ENCODE measurements around the gene RHOT2.
"Not testable (repeated sequence)": the region's sequence is repeated elsewhere in the genome, so short reads cannot be mapped to it uniquely, and the experiment has no call there.

Gene RHOT2

GRCh38 chr16:695355-696089 is 27.6 kb downstream of the RHOT2 start:
- no peak for DNase-seq (ENCODE audit: low read depth, low spot score)

- DNase-seq (ENCODE audit: low read depth, low spot score): no peak
Observed at GRCh38 chr16:698911-699671, 31.2 kb downstream of the RHOT2 start.

- DNase-seq (ENCODE audit: low read depth, low spot score): no peak
Observed at GRCh38 chr16:700684-701584, 33.0 kb downstream of the RHOT2 start.

GRCh38 chr16:702341-702740 is 34.4 kb downstream of the RHOT2 start:
- DNase-seq (ENCODE audit: low read depth, low spot score): no peak

GRCh38 chr16:703406-703805 is 35.5 kb downstream of the RHOT2 start:
- no peak for DNase-seq (ENCODE audit: low read depth, low spot score)

GRCh38 chr16:704047-704446 is 36.1 kb downstream of the RHOT2 start:
- DNase-seq (ENCODE audit: low read depth, low spot score): no peak

- DNase-seq (ENCODE audit: low read depth, low spot score): no peak
Observed at GRCh38 chr16:704552-705380, 36.8 kb downstream of the RHOT2 start.

- no peak for DNase-seq (ENCODE audit: low read depth, low spot score)
Observed at GRCh38 chr16:705431-706188, 37.7 kb downstream of the RHOT2 start, which contains the start of gene FBXL16. TSS of gene FBXL16 (minus strand) at chr16:705801. CDS start at chr16:697405, 8,396 bp downstream.

GRCh38 chr16:706189-707061 is 38.5 kb downstream of the RHOT2 start:
- DNase-seq (ENCODE audit: low read depth, low spot score): no peak

- DNase-seq (ENCODE audit: low read depth, low spot score): no peak
Observed at GRCh38 chr16:707062-707538, 39.2 kb downstream of the RHOT2 start.

- no peak for DNase-seq (ENCODE audit: low read depth, low spot score)
Observed at GRCh38 chr16:708019-708418, 40.1 kb downstream of the RHOT2 start.

- no peak for DNase-seq (ENCODE audit: low read depth, low spot score)
Observed at GRCh38 chr16:708959-709358, 41.0 kb downstream of the RHOT2 start.

GRCh38 chr16:709566-710499 is 41.9 kb downstream of the RHOT2 start:
- no peak for DNase-seq (ENCODE audit: low read depth, low spot score)

GRCh38 chr16:710500-711075 is 42.7 kb downstream of the RHOT2 start:
- DNase-seq (ENCODE audit: low read depth, low spot score): no peak

- DNase-seq (ENCODE audit: low read depth, low spot score): no peak
Observed at GRCh38 chr16:711084-711483, 43.2 kb downstream of the RHOT2 start.

GRCh38 chr16:711548-712320 is 43.8 kb downstream of the RHOT2 start:
- DNase-seq (ENCODE audit: low read depth, low spot score): no peak

GRCh38 chr16:712740-713250 is 44.9 kb downstream of the RHOT2 start:
- DNase-seq (ENCODE audit: low read depth, low spot score): not testable (repeated sequence)

Data from smooth muscle cell of the brain vasculature (primary cell).